KOPT-K1 (cell line): Measurements from ENCODE around the gene MGAT5B.

Experiments used
- H3K27ac ChIP-seq: fragments of 200-600 bp; sonication (generic); 2 replicates; pipeline ENCODE4 v1.5.1; 2016; ENCODE audit warnings: antibody characterized with exemption, mild to moderate bottlenecking, low read depth, low read length; ENCODE audit not compliant: poor library complexity, severe bottlenecking
- H3K36me3 ChIP-seq: fragments of 200-600 bp; sonication (generic); 2 replicates; pipeline ENCODE4 v1.5.1; 2017; ENCODE audit warnings: antibody characterized with exemption, mild to moderate bottlenecking, low read length, moderate library complexity; ENCODE audit not compliant: insufficient read depth
- H3K9me3 ChIP-seq: fragments of 200-600 bp; sonication (generic); 2 replicates; pipeline ENCODE4 v1.5.1; 2017; ENCODE audit warnings: antibody characterized with exemption, low read length, mild to moderate bottlenecking; ENCODE audit not compliant: insufficient read depth, poor library complexity, severe bottlenecking

MGAT5B gene

GRCh38 chr17:76868176-76868668 is at the start of gene MGAT5B:
TSS of gene MGAT5B (plus strand) at chr17:76868404. CDS start at chr17:76869030, 626 bp downstream.
- Histone ChIP-seq H3K9me3 (no peaks in the 10 kb centered on the region), H3K27ac (no peak within 1 kb of the TSS), H3K36me3 (no peaks in the 10 kb centered on the region)

DNA sequence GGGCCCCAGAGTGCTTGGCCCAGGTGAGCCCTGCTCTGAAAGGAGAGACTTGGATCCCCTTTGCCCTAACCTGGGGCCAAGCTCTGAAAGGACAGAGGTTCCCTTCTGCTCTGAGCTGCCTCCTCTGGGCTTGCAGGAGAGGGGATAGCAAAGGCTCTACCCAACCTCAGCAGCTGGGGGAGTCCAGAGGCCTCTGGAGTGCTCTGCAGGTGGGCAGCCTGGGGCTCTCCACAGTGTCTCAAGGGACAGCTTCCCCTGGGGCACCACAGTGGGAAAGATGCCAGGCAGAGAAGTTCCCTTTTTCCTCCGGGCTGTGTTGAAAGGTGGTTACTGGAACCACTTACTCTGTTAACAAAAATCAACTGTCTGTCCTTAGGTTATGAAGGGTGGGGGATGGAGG is 48.2 kb upstream of the MGAT5B start:
- Histone ChIP-seq H3K9me3 (no peaks in the 10 kb centered on the region), H3K36me3 (no peaks in the 10 kb centered on the region), H3K27ac (no peak overlapping the region)

DNA sequence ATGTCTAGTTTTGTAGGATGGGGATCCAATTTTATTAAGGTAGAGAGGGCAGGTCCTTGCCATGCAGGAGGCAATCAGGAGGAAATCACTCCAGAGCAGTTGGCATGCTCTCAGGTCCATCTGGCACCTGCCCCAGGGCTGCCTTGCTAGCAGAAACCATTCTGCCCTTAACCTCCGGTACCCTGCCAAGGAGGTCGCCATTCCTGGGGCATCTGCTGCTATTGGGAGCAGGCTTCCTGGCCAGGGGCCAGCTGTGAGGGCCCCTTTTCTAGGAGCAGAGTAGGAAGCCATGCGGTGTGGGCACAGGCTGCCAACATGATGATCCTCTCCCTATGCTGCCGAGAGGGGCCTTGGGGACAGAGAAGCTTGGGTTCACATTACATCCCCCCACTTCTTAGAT is 47.6 kb upstream of the MGAT5B start:
- no peaks in the 10 kb centered on the region for H3K9me3 ChIP-seq
- H3K36me3 ChIP-seq, result no peaks in the 10 kb centered on the region
- H3K27ac ChIP-seq, result no peak overlapping the region

- H3K9me3 ChIP-seq, result no peaks in the 10 kb centered on the region
Observed at GRCh38 chr17:76822184-76822778, 45.9 kb upstream of the MGAT5B start.

GRCh38 chr17:76824093-76824492 is 44.1 kb upstream of the MGAT5B start:
- Histone ChIP-seq H3K27ac (no peak overlapping the region), H3K36me3 (no peaks in the 10 kb centered on the region)

More at GRCh38 chr17:76822184-76822778, 45.9 kb upstream of the MGAT5B start:
- no peak overlapping the region for H3K27ac ChIP-seq
- no peaks in the 10 kb centered on the region for H3K36me3 ChIP-seq

DNA sequence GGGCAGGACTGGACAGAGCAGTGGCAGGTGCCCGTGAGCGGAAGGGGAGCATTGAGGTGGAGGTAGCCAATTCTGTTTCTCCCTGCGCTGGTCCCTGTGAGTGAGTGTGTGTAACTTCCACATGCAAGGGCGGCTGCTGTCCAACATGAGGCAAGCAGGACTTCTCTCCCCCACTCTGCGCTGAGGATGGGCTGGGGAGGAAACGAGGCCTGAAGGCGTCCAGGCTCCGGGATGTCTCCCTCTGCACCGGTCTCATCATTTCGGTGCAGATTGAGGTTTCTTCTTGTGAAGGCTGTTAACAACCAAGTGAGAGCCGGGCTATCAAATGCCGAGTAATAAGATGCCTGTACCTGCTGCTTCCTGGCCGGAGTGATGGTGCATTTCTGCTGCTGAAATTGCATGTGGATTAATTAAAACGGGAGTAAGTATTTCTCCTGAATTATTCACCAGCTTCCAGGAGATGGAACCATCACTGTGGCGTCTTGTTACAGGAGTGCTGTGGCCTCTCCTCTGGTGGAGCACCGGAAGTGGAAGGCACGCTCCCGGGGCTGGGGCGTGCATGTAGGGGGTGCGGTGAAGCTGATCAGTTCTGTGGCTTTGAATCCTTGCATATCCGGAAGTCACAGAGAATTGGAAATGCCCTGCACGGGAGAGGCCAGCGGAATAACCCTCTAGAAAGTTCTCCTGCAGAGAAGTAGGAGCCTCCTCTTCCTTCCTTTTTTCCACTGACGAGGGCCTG is 41.7 kb upstream of the MGAT5B start:
- no peak overlapping the region for H3K27ac ChIP-seq
- H3K36me3 ChIP-seq, result no peaks in the 10 kb centered on the region
- H3K9me3 ChIP-seq, result no peaks in the 10 kb centered on the region

More at GRCh38 chr17:76824093-76824492, 44.1 kb upstream of the MGAT5B start:
- no peaks in the 10 kb centered on the region for H3K9me3 ChIP-seq

DNA sequence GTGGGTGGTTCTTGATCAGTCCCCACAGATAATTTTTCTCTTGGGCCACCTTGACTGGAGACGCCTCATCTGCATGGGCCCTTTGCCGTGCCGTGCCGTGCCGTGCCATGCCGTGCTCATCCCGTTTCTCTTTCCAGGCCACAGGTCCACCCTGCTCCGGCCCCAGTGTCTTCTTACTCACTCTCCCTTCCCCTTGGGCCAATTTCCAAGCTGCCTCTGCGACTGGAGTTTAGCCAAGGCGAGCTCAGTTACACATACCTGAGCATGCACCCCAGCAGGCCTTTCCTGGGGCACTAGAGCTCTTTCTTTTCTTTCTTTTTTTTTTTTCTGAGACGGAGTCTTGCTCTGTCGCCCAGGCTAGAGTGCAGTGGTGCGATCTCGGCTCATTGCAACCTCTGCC is 40.5 kb upstream of the MGAT5B start:
- no peak overlapping the region for H3K27ac ChIP-seq
- no peaks in the 10 kb centered on the region for H3K36me3 ChIP-seq
- no peaks in the 10 kb centered on the region for H3K9me3 ChIP-seq

GRCh38 chr17:76830987-76831715 is 37.1 kb upstream of the MGAT5B start:
- Histone ChIP-seq H3K9me3 (no peaks in the 10 kb centered on the region), H3K36me3 (no peaks in the 10 kb centered on the region), H3K27ac (no peak overlapping the region)

GRCh38 chr17:76833034-76833644 is 35.1 kb upstream of the MGAT5B start:
- Histone ChIP-seq H3K36me3 (no peaks in the 10 kb centered on the region), H3K27ac (no peak overlapping the region)

DNA sequence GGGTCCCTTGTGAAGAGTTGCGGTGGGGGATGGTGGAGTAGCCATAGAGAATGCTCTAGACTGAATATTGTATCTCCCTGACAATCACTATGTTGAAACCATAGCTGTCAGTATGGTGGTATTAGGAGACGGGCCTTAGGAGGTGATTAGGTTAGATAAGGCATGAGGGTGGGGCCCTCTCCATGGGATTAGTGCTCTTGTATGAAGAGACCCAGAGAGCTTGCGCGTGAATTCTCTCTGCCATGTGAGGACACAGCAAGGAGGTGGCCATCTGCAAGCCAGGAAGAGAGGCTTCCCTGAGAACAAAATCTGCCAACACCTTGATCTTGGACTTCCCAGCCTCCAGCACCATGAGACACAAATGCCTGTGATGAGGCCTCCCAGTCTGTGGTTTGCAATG is 34.5 kb upstream of the MGAT5B start:
- Histone ChIP-seq H3K27ac (no peak overlapping the region), H3K9me3 (no peaks in the 10 kb centered on the region), H3K36me3 (no peaks in the 10 kb centered on the region)

More at GRCh38 chr17:76833034-76833644, 35.1 kb upstream of the MGAT5B start:
- H3K9me3 ChIP-seq, result no peaks in the 10 kb centered on the region

GRCh38 chr17:76834870-76835269 is 33.3 kb upstream of the MGAT5B start:
- Histone ChIP-seq H3K27ac (no peak overlapping the region), H3K36me3 (no peaks in the 10 kb centered on the region), H3K9me3 (no peaks in the 10 kb centered on the region)

DNA sequence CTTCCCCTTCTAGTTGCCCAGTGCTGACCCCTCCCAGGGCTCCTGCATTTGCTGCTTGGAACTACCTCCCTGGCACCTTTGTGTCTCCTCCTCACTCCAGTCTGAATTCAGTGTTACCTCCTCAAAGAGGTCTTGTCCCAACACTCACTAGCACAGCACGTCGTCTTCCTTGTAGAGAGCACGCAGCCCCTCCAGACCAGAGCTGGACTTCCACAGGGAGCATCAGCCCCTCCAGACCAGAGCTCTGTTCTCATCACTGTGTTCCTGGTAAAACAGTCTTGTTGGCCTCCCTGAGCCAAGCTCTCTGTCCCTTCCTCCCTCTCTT is 27.8 kb upstream of the MGAT5B start:
- H3K36me3 ChIP-seq, result no peaks in the 10 kb centered on the region
- H3K27ac ChIP-seq, result no peak overlapping the region
- H3K9me3 ChIP-seq, result no peaks in the 10 kb centered on the region

DNA sequence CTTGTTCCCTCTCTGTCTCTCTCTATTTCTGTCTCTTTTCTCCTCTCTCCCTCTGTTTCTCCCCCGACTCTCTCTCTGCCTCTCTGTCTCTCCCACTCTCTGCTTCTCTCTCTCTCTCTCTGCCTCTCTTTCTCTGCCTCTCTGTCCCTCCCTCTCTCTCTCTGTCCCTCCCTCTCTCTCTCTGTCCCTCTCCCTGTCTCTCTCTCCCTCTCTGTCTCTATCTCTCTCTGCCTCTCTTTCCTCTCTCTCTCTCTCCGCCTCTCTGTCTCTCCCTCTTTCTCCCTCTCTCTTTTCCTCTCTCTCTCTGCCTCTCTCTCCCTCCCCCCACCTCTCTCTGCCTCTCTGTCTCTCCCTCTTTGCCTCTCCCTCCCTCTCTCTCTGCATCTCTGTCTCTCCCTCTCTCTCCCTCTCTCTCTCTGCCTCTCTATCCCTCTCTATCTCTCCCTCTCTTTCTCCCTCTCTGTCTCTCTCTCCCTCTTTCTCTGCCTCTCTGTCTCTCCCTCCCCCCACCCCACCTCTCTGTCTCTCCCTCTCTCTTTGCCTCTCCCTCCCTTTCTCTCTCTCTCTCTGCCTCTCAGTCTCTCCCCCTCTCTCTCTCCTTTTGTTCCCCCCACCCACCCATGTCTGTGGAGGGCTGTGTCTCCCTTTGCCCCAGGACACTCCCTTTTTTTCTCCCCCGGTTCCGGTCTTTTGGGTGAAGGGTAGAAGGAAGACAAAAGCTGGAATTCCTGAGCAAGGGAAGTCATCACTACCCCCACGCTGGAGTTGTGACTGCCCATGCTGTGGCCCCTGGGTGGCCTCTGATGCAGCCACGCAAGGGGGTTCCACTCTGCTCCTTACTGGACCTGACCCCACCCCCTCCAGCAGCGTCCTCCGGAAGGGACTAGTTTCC is 27.1 kb upstream of the MGAT5B start:
- no peak overlapping the region for H3K27ac ChIP-seq

GRCh38 chr17:76841776-76842405 is 26.3 kb upstream of the MGAT5B start:
- no peak overlapping the region for H3K27ac ChIP-seq
- no peaks in the 10 kb centered on the region for H3K9me3 ChIP-seq
- no peaks in the 10 kb centered on the region for H3K36me3 ChIP-seq

More for the DNA sequence above, 27.1 kb upstream of the MGAT5B start:
- H3K9me3 ChIP-seq, result no peaks in the 10 kb centered on the region
- no peaks in the 10 kb centered on the region for H3K36me3 ChIP-seq
